Ramos (cell line): ENCODE data around the gene LY6G5B.

ENCODE experiments used
- in situ Hi-C: fragments of 300-500 bp; cut with MboI; formaldehyde crosslinking; loops from one replicate; pipeline ENCODE4 v1.14.3; 2022; ENCODE audit warnings: low sequenced_read_pairs; ENCODE audit not compliant: unreplicated experiment

LY6G5B gene, protein sequence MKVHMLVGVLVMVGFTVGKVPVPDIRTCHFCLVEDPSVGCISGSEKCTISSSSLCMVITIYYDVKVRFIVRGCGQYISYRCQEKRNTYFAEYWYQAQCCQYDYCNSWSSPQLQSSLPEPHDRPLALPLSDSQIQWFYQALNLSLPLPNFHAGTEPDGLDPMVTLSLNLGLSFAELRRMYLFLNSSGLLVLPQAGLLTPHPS

DNA sequence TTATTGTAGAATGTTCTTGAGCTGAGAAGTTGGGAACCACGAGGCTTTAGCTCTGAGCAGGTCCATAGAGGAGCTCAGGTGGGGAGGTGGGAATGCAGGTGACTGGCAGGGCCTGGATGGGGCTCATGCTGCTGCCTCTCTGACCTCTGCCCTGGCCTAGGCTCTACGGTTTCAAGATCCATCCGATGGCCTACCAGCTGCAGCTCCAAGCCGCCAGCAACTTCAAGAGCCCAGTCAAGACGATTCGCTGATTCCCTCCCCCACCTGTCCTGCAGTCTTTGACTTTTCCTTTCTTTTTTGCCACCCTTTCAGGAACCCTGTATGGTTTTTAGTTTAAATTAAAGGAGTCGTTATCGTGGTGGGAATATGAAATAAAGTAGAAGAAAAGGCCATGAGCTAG lies at the start of gene LY6G5B:
Gene LY6G5B, plus strand, starts transcription at position 301 of the 400 bp plus-strand sequence. CDS start 975 bp downstream, outside the sequence.
- in situ Hi-C loops = no loop called here

DNA sequence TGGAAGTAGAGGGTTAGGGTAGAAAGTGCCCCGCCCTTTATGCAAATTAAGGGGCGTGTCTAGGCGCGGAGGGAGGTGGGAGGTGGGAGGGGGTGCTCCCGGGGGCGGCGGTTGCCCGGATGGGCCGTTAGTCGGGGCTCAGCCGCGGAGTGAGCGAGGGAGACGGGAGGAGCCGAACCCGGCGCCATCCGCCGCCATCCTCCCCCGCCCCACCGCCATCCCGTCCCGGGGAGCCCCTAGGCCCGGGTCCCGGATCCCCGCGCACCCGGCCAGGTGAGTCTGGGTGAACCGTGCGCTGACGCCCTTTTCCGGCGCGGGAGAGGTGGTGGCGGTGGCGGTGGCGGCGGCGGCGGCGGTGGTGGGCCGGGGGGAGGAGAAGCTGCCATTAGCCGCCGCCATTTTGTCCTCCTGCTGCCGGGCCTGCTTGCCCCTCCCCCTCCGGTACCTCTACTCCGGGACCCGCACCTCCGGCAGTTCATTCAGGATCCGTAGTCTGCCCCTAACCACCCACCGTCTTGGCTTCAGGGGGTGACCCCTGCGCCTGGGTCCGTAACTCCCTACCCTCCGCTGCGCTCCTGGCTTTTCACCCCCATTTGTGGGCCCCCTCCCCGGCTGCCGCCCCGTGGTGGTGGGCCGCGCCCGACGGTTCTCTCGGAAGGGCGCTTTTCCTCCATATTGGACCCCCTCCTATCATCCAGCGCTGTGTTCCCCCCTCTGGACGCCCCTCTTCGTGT lies 49.0 kb upstream of the LY6G5B start, which contains the start of gene PRRC2A:
Gene PRRC2A, plus strand, starts transcription at position 130 of the 734 bp plus-strand sequence. CDS start 2,075 bp downstream, outside the sequence.
- in situ Hi-C loops = no loop called here

DNA sequence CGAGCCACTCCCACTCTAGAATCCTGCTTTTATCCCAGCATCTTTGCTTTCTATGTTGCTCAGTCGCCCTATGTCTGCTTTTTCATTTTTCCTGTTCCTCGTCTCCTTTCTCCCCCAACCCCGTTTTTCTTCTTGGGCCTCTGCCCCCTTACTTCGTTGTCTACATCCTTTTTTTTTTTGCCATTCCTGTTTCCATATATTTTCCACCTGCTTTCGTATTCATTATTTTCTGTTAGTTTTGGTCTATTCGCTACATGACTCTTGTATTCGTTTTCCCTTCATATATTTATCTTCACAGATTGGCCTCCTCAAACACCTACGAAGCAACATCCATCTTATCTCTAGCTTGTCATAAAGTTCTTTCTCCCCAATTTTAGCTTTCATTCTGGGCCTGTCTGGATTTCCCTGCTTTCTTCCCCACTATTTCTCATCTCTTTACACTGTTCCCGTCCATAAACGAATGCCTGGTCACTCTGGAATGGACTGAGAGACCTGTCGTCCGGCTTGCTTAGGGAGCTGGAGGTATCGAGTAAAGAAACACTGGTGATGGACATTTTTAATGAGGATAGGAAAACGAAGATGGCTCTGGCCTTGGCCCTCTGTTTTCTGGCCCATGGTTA lies 48.3 kb upstream of the LY6G5B start:
- in situ Hi-C loops = no loop called here

DNA sequence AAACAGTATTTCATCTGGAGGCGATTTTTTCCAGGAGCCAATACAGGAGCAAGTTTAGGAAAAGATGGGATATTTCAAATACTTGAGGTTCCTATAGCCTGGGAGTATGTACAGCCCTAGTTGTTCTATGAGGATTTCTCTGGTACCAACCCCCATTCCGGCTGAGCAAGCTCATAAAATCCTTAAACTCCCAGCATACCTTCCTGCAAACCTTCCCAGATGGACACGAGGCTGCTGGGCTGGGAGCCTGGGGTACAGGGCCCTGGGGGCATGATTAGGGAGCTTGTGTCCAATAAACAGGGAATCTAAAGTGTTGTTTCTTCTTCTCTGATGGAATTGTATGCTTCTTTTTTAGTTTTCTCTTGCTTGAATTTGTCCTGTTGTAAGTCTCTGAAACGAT lies 47.8 kb upstream of the LY6G5B start:
- in situ Hi-C loops = no loop called here

DNA sequence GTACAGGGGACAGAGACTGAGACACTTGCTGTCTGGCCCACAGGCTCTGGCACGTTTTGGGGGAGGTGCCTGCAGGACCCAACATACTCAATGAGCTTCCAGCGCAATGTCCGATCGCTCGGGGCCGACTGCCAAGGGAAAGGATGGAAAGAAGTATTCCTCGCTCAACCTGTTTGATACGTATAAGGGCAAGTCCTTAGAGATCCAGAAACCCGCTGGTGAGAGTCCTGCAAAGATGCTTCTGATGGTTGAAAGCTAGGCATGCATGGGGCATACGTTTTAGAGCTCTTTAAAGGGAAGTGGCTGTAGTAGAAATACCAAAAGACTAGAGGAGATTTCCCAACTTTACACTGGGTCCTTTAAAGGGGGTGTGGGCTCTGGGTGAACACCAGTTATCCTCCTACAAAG lies 47.1 kb upstream of the LY6G5B start:
- in situ Hi-C loops = no loop called here

DNA sequence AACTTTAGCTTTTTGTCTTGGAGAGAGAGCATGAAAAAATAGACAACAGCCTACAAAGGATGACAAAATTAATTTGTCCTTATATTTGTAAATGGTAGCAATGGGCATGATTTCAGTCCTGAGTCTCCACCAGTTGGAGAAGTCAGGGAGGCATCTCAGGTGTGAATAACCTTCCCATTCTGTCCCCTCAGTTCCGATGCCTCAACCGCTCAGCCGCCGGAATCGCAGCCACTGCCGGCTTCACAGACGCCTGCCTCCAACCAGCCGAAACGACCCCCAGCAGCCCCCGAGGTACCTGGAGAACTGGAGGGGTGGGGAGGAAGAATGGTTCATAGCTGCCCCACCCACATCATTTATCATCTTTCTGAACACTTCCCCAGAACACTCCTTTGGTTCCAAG lies 45.7 kb upstream of the LY6G5B start:
- in situ Hi-C loops = no loop called here

DNA sequence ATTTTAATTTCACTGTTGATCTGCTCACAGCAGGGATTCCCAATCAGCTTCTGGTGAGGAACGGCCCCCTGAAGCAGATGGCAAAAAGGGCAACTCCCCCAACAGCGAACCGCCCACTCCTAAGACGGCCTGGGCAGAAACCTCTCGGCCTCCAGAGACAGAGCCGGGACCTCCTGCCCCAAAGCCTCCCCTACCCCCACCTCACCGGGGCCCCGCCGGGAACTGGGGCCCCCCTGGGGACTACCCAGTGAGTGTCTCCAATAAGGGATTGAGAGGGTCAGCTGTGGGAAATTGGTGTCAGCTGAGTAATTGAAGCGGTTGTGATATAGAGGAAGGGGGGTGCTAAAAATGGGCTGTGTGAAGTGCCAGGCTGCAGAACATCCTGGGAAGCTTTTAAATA lies 42.8 kb upstream of the LY6G5B start:
- in situ Hi-C loops = no loop called here

DNA sequence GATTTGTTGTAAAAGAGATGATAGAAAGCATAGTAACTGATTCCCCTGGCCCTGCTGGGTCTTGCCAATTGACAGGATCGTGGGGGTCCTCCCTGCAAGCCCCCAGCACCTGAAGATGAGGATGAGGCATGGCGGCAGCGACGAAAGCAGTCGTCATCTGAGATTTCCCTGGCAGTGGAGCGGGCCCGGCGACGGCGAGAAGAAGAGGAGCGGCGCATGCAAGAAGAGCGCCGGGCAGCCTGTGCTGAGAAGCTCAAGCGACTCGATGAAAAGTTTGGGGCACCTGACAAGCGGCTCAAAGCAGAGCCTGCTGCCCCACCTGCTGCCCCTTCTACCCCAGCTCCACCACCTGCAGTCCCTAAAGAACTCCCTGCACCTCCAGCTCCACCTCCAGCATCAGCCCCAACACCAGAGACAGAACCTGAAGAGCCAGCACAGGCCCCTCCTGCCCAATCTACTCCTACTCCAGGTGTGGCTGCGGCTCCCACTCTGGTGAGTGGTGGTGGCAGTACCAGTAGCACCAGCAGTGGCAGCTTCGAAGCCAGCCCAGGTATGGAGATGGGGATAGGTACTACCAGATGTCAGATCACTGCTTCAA lies 42.0 kb upstream of the LY6G5B start:
- in situ Hi-C loops = no loop called here

DNA sequence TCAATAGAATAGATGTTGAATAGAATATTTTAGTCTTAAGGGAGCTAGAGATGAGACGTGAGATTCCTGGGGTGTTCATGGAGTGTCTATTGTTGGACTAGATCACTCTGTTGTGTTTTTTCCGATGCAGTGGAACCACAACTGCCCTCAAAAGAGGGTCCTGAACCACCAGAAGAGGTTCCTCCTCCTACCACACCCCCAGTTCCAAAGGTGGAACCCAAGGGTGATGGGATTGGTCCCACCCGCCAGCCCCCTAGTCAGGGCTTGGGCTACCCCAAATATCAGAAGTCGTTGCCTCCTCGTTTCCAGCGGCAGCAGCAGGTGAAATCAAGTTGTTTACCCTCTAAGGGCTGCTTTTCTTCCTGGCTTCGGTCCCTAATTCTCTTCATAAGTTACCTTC lies 40.8 kb upstream of the LY6G5B start:
- in situ Hi-C loops = no loop called here

DNA sequence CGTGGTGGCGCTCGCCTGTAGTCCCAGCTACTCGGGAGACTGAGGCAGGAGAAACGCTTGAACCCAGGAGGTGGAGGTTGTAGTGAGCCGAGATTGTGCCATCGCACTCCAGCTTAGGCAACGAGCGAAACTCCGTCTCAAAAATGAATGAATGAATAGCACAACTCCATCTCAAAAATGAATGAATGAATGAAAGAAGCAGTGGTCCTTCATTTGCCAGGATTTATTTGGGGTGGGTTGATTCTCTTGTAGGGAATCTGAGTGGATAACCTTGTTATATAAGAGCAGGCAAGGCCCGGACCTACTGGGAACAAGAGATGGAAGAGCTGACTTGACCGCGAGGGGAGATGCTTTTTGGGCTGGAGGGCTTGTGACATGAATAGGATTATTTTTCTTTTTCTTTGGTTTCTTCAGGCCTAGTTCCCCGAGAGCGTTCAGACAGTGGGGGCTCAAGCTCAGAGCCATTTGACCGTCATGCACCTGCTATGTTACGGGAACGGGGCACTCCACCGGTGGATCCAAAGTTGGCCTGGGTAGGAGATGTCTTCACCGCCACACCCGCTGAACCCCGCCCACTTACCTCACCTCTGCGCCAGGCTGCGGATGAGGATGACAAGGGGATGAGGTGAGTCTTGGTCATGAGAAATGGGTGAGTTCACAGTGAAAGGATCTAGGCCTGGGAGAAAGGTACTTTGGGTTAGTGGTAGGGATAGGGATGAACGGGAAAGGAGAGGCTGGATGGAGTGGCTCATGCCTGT lies 39.4 kb upstream of the LY6G5B start:
- in situ Hi-C loops = no loop called here

DNA sequence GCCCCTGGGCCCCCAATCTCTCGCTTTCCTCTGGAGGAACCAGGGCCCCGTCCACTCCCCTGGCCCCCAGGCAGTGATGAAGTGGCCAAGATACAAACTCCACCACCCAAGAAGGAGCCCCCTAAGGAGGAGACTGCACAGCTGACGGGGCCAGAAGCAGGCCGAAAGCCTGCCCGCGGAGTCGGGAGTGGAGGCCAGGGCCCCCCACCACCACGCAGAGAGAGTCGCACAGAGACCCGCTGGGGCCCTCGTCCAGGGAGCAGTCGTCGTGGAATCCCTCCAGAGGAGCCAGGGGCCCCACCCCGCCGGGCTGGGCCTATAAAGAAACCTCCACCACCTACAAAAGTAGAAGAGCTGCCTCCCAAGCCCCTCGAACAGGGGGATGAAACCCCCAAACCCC lies 38.6 kb upstream of the LY6G5B start:
- in situ Hi-C loops = no loop called here

DNA sequence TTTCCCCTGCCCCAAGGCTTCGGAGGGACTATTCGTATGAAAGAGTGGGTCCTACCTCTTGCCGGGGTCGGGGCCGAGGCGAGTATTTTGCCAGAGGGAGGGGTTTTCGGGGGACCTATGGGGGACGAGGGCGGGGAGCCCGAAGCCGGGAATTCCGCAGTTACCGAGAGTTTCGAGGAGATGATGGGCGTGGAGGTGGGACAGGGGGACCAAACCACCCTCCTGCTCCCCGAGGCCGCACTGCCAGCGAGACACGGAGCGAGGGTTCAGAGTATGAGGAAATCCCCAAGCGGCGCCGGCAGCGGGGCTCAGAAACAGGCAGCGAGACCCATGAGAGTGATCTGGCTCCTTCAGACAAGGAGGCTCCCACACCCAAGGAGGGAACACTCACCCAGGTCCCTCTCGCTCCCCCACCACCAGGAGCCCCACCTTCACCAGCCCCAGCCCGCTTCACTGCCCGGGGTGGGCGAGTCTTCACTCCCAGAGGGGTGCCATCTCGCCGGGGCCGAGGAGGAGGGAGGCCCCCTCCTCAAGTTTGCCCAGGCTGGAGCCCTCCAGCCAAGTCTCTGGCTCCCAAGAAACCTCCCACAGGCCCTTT lies 38.0 kb upstream of the LY6G5B start:
- in situ Hi-C loops = no loop called here

DNA sequence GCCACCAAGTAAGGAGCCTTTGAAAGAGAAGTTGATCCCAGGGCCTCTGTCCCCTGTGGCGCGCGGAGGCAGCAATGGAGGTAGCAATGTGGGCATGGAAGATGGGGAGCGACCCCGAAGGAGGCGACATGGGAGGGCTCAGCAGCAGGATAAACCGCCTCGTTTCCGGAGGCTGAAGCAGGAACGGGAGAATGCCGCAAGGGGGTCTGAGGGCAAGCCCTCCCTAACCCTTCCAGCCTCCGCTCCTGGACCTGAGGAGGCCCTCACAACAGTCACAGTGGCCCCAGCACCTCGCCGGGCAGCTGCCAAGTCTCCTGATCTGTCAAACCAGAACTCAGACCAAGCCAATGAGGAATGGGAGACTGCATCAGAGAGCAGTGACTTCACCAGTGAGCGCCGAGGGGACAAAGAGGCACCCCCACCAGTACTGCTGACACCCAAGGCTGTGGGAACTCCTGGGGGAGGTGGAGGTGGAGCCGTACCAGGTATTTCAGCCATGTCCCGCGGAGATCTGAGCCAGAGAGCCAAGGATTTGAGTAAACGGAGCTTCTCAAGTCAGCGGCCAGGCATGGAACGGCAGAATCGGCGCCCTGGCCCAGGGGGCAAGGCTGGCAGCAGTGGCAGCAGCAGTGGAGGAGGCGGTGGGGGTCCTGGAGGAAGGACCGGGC lies 37.4 kb upstream of the LY6G5B start:
- in situ Hi-C loops = no loop called here

DNA sequence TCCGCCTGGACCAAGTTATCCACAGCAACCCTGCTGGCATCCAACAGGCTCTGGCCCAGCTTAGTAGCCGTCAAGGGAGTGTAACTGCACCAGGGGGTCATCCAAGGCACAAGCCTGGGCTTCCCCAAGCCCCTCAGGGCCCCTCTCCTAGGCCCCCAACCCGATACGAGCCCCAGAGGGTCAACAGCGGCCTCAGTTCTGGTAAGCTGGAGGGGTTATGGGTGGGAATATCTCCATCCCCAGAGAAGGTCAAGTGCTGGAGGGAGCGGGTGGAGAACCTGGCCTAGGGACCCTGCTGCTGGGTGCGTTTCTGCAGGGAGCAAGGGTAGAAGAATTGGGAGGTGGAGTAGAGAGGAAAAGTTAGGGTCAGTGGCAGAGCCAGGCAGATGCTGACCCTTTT lies 36.3 kb upstream of the LY6G5B start:
- in situ Hi-C loops = no loop called here

DNA sequence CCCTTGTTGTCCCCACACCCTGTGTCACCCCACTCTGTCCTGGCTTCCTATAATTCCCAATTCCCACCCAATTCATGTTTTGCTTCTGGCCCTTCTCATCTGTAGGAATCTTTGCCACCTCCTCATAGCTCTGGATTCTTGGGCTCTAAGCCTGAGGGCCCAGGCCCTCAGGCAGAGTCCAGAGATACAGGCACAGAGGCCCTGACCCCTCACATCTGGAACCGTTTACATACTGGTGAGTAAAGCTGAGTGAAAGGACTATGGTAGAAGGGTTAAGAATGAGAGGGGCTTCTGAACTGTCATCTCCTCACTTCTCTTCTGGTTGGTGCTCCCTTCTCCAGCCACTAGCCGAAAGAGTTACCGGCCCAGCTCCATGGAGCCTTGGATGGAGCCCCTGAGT lies 35.6 kb upstream of the LY6G5B start:
- in situ Hi-C loops = no loop called here

DNA sequence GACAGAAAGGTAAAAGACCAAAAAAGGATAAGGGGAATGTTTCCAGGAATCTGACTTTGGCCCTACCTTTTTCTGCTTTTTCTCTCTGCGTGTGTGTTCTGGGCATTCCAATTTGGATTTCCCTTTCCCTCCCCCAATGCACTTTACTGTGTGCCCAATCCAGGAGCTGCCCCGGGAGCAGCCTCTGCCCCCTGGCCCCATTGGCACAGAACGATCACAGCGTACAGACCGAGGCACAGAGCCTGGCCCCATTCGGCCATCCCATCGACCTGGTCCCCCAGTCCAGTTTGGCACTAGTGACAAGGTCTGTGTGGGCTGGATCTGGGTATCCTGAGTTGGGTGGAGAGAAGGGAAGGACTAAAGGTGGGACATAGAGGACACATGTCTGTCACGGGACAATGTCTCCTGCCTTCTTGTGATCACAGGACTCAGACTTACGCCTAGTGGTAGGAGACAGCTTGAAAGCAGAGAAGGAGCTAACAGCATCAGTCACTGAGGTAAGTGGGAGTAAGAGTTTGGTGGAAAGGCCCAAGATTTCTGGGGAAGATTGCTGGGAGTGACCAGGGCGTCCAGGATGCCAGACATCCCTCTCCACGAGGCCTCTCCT lies 34.7 kb upstream of the LY6G5B start:
- in situ Hi-C loops = no loop called here

DNA sequence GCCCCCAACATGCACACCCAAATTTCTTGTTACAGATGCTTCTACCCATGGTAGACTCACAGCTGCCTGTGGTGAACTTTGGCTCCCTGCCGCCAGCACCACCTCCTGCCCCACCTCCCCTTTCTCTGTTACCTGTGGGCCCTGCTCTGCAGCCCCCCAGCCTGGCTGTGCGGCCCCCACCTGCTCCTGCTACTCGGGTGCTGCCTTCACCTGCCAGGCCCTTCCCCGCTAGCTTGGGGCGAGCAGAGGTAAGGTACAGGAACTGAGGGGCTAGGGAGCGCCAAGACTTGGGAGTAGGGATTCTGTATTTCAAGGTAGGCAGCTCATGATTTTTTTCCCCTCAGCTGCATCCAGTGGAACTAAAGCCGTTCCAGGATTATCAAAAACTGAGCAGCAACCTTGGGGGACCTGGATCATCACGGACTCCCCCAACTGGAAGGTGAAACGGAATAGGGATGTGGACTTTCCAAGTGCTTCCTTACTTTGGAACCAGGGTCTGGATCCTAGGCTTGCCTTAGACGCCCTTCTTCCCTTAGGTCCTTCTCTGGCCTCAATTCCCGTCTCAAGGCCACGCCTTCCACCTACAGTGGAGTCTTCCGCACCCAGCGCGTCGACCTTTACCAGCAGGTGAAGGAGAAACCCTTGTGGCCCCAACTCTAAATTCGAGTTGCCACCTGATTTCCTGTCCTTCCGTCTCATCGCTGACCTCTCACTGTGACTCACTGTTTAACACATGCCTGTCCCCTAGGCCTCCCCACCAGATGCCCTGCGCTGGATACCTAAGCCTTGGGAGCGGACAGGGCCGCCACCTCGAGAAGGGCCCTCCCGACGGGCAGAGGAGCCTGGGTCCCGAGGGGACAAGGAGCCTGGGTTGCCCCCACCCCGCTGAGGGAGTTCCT lies 32.8 kb upstream of the LY6G5B start:
- in situ Hi-C loops = no loop called here

DNA sequence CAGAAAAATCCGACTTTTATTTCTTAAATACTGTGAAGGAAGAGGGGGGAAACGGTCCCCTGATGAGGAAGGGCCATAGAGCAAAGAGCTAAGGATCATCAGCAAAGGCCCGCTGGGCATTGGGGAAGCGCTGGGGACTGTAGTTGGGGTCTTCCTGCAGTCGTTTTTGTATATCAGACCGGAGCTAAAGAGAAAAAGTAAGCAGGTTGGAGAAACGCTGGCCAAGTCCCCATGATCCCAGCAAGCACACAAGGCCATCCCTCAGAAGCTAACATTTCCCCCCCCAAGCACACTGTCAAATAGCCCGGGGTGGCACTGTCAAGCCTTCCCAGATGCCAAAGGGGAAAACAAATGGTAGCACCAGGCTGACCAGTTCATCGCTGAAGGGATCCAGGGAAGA lies 30.7 kb upstream of the LY6G5B start:
- in situ Hi-C loops = no loop called here
